Tibial nerve (tissue), 4 donors: ENCODE measurements around the gene ADCY4. TPM values are rescaled to one million over a fixed set of nuclear protein-coding genes. Genes with fewer than 3 reads are reported as not detected.

Source experiments
- DNase-seq, 2 donors: peaks; one replicate each; pipeline ENCODE4 v3.0.0-alpha.2; 2019; ENCODE audit warnings: low spot score in 2 of 2
- H3K27ac ChIP-seq, 4 donors: fragments of 200-600 bp; sonication (generic) in 3 of 4; one replicate each; pipeline ENCODE4 v1.5.1; 2017 to 2019; ENCODE audit warnings: mild to moderate bottlenecking in 1 of 4
- H3K27me3 ChIP-seq, 2 donors: fragments of 200-600 bp; sonication (generic) in 1 of 2; one replicate each; pipeline versions ENCODE4 v1.5.1 to v1.6.0; 2017 to 2019
- H3K36me3 ChIP-seq, 3 donors: fragments of 200-600 bp; sonication (generic); one replicate each; pipeline ENCODE4 v1.5.1; 2018 to 2019
- H3K4me1 ChIP-seq, 4 donors: fragments of 200-600 bp; sonication (generic) in 3 of 4; one replicate each; pipeline ENCODE4 v1.5.1; 2017 to 2019
- H3K4me3 ChIP-seq, 4 donors: fragments of 200-600 bp; sonication (generic) in 3 of 4; one replicate each; pipeline ENCODE4 v1.5.1; 2017 to 2019; ENCODE audit warnings: mild to moderate bottlenecking in 1 of 4, moderate library complexity in 1 of 4
- H3K9me3 ChIP-seq, 4 donors: fragments of 200-600 bp; sonication (generic) in 3 of 4; one replicate each; pipeline ENCODE4 v1.5.1; 2017 to 2019
- EP300 ChIP-seq, 2 donors: sonication (generic); formaldehyde crosslinking; IDR thresholded peaks; one replicate each; pipeline ENCODE4 v1.6.1; 2017; ENCODE audit warnings: antibody characterized with exemption in 2 of 2, mild to moderate bottlenecking in 1 of 2
- POLR2A ChIP-seq, 2 donors: fragments of 450-650 bp; IDR thresholded peaks; one replicate each; pipeline ENCODE4 v1.6.1; 2017; ENCODE audit warnings: antibody characterized with exemption in 2 of 2, mild to moderate bottlenecking in 2 of 2, moderate library complexity in 2 of 2
- WGBS, 2 donors: methylation state at CpG; one replicate each; pipeline ENCODE4 v1.1.5; 2018; 5-methylcytosine and 5-hydroxymethylcytosine counted together
- total RNA-seq, 4 donors: library from RNA; depleted of rRNA; stranded (reverse); fragments of >200 nt; gene quantifications; one replicate each; pipeline ENCODE4 v1.1.0, GENCODE V29; 2016
- TF ChIP-seq, protein P1 (sequence below), 5 experiments: fragments of 200-600 bp in 3 of 5; fragments of 450-650 bp in 2 of 5; sonication (generic) in 3 of 5; IDR thresholded peaks; one replicate each; pipeline ENCODE4 v1.5.1; 2016 to 2019; ENCODE audit warnings: antibody characterized with exemption in 5 of 5, mild to moderate bottlenecking in 3 of 5, moderate library complexity in 2 of 5

The ADCY4 gene
- 10 to 100 TPM; 32.0 to 68.1 (median 53.2) TPM for total RNA-seq

DNA sequence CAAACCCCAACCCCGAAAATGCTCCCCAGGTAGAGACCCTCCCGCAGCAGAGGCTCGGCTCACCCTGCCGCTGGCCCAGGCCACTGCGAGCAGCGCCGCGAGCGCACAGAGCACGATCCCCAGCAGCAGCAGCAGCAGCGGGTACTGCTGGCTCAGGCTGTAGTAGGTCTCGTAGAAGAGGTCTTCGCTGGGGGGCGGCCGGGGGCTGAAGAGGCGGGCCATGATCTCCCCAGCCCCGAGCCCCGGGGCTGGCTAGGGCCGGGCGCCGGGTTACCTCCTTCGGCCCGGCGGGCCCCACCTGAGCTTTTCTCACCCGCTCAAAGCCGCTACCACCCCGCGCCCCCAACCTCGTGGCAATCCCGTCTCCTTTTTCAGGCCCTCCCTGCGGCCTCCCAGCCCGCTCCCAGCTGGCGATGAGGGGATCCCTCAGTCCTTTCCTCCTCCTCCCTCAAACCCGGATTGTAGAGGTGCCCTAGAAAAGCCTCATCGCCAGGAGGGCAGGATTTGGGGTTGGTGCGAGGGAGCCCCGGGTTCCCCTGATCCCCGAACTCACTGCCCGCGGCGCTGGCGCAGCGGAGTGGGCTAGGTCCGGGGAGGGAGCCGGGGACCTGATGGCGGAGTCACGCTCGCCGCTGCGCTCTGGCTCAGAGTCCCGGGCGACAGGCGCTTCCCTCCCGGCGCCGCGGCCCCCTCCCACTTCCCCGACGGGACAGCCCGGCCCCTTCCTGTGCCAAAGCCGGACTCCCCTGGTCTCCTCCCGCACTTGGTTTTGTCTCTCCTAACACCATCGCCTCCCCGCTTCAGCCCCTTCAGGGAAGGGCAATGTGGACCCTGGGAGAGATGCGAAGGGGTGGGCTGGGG lies at the start of gene ADCY4:
ADCY4 (minus strand) TSS at position 641 of the 861 bp plus-strand sequence; CDS start at position 222, 419 bp downstream.
- no peaks in the 10 kb centered on the region for H3K9me3 ChIP-seq
- no peaks in the 10 kb centered on the region for H3K36me3 ChIP-seq
- no peak for DNase-seq
- peak within 1 kb of the TSS; percentile 9 to 47 (median 23) for H3K4me3 ChIP-seq
- peaks cover 0 to 56% (median 32%) of the 10 kb centered on the region in 4 donors for H3K4me1 ChIP-seq
- peaks cover 0 to 73% of the 10 kb centered on the region in 2 donors for H3K27me3 ChIP-seq
- H3K27ac ChIP-seq = peak within 1 kb of the TSS in 2 of 4 donors; percentile 53 to 55
- WGBS, 2 donors = 4 to 8% methylated on average over 25 to 53 of the region's 65 CpGs
- TF ChIP-seq, protein P1, sequence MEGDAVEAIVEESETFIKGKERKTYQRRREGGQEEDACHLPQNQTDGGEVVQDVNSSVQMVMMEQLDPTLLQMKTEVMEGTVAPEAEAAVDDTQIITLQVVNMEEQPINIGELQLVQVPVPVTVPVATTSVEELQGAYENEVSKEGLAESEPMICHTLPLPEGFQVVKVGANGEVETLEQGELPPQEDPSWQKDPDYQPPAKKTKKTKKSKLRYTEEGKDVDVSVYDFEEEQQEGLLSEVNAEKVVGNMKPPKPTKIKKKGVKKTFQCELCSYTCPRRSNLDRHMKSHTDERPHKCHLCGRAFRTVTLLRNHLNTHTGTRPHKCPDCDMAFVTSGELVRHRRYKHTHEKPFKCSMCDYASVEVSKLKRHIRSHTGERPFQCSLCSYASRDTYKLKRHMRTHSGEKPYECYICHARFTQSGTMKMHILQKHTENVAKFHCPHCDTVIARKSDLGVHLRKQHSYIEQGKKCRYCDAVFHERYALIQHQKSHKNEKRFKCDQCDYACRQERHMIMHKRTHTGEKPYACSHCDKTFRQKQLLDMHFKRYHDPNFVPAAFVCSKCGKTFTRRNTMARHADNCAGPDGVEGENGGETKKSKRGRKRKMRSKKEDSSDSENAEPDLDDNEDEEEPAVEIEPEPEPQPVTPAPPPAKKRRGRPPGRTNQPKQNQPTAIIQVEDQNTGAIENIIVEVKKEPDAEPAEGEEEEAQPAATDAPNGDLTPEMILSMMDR (IDR thresholded peaks at IDR 0.05) = no peak
- no peak for TF ChIP-seq EP300 (IDR thresholded peaks at IDR 0.05)
- TF ChIP-seq POLR2A (IDR thresholded peaks at IDR 0.05) = no peak

- Histone ChIP-seq H3K4me3 (no peak overlapping the region), H3K27me3 (no peaks in the 10 kb centered on the region), H3K36me3 (no peaks in the 10 kb centered on the region), H3K27ac (no peak overlapping the region), H3K4me1 (peaks cover 0 to 5% (median 0%) of the 10 kb centered on the region in 4 donors), H3K9me3 (no peaks in the 10 kb centered on the region)
- 87 to 88% methylated on average over 4 of the region's 4 CpGs for WGBS, 2 donors
- TF ChIP-seq EP300 (IDR thresholded peaks at IDR 0.05) (no peak), POLR2A (IDR thresholded peaks at IDR 0.05) (no peak)
- TF ChIP-seq, protein P1 (IDR thresholded peaks at IDR 0.05) = no peak
- no peak for DNase-seq
Observed at GRCh38 chr14:24384169-24384568, 49.3 kb upstream of the ADCY4 start.

GRCh38 chr14:24382064-24382371 lies 47.1 kb upstream of the ADCY4 start:
- no peaks in the 10 kb centered on the region for H3K27me3 ChIP-seq
- peaks cover 0 to 11% (median 0%) of the 10 kb centered on the region in 3 donors for H3K36me3 ChIP-seq
- H3K4me1 ChIP-seq = no peaks in the 10 kb centered on the region
- H3K9me3 ChIP-seq = no peaks in the 10 kb centered on the region
- DNase-seq = no peak
- WGBS, 2 donors = 59 to 69% methylated on average over 4 of the region's 4 CpGs
- H3K27ac ChIP-seq = no peak overlapping the region
- H3K4me3 ChIP-seq = no peak overlapping the region
- TF ChIP-seq POLR2A (IDR thresholded peaks at IDR 0.05) = no peak
- TF ChIP-seq, protein P1 (IDR thresholded peaks at IDR 0.05) = no peak
- no peak for TF ChIP-seq EP300 (IDR thresholded peaks at IDR 0.05)

GRCh38 chr14:24381363-24382063 lies 46.6 kb upstream of the ADCY4 start:
- H3K4me3 ChIP-seq = no peak overlapping the region
- no peak for DNase-seq
- TF ChIP-seq EP300 (IDR thresholded peaks at IDR 0.05) = no peak
- no peaks in the 10 kb centered on the region for H3K4me1 ChIP-seq
- H3K9me3 ChIP-seq = no peaks in the 10 kb centered on the region
- peaks cover 0 to 13% (median 0%) of the 10 kb centered on the region in 3 donors for H3K36me3 ChIP-seq
- H3K27ac ChIP-seq = no peak overlapping the region
- no peaks in the 10 kb centered on the region for H3K27me3 ChIP-seq
- WGBS, 2 donors = 86 to 87% methylated on average over 8 of the region's 8 CpGs

DNA sequence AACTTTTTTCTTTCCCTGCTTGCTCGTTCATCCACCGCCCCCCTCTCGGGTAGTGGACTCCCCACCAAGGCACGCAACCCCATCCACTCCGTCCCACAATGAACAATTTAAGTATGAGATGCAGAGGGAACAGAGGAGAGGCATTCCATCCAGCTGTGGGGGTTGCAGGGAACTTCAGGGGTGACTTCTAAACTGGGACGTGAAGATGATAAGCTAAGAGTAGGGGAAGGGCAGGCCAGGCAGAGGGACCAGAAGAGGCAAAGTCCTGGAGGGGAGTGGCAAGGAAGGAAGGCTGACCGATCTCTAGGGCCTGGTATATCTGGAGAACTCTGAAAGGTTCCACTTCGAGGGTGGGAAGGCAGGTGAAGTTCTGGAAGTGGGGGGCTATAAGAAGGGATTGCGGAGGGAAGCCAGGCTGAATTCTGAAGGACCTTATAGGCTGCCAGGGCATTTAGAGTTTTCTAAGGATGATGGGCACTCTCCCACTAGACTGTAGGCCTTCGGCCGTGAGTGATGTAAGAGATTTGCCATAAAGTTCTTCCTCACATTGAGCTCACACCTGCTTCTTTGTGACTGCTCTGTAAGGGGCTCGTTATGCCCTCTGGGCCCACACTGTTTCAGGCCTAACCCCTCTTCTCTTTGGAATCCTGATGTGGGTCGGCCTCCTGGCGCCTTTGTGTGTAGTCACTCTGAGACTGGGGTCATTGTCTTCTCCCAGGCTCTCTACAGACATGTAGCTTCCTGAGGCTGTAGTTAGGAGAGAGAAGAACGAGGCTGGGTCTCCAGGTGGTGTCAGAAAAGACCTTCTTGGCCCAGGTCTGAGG lies 45.2 kb upstream of the ADCY4 start:
- DNase-seq = no peak
- no peaks in the 10 kb centered on the region for H3K9me3 ChIP-seq
- no peak for TF ChIP-seq POLR2A (IDR thresholded peaks at IDR 0.05)
- TF ChIP-seq, protein P1 (IDR thresholded peaks at IDR 0.05) = no peak
- no peak for TF ChIP-seq EP300 (IDR thresholded peaks at IDR 0.05)
- no peak overlapping the region for H3K27ac ChIP-seq
- H3K36me3 ChIP-seq = peaks cover 0 to 27% (median 0%) of the 10 kb centered on the region in 3 donors
- H3K4me1 ChIP-seq = no peaks in the 10 kb centered on the region
- no peak overlapping the region for H3K4me3 ChIP-seq
- WGBS, 2 donors = 68 to 71% methylated on average over 15 of the region's 15 CpGs
- no peaks in the 10 kb centered on the region for H3K27me3 ChIP-seq
